CD4-positive, alpha-beta T cell treated with Interleukin-15 for 4 hours (primary cell): ENCODE measurements around the gene PFDN6.
"Not testable (repeated sequence)": the region's sequence is repeated elsewhere in the genome, so short reads cannot be mapped to it uniquely, and the experiment has no call there.

Experiments
- DNase-seq: peaks from one replicate; pipeline ENCODE4 v3.0.0-alpha.2; 2020; ENCODE audit warnings: low spot score

PFDN6 gene

GRCh38 chr6:33288921-33289783, at the start of gene PFDN6, which contains the start of gene WDR46:
Gene PFDN6 (plus strand): TSS chr6:33289601. CDS start chr6:33289857, 256 bp downstream.
Gene WDR46 (minus strand): TSS chr6:33289239. CDS start chr6:33289170, 69 bp downstream.
- DNase-seq, result peak; percentile 85

GRCh38 chr6:33241968-33242367, 47.4 kb upstream of the PFDN6 start:
- DNase-seq, result no peak

- no peak for DNase-seq
These were observed 45.9 kb upstream of the PFDN6 start for GRCh38 chr6:33243476-33243875.

GRCh38 chr6:33247977-33248642, 41.3 kb upstream of the PFDN6 start:
- peak; percentile 91 for DNase-seq

- peak; percentile 19 for DNase-seq
These were observed 40.8 kb upstream of the PFDN6 start for GRCh38 chr6:33248643-33248931.

GRCh38 chr6:33248932-33249731, 40.3 kb upstream of the PFDN6 start:
- DNase-seq, result peak; percentile 98

GRCh38 chr6:33249732-33250630, 39.4 kb upstream of the PFDN6 start:
- no peak for DNase-seq

- DNase-seq, result no peak
These were observed 38.7 kb upstream of the PFDN6 start for GRCh38 chr6:33250731-33251130.

- DNase-seq, result no peak
These were observed 37.9 kb upstream of the PFDN6 start for GRCh38 chr6:33251395-33252012.

- no peak for DNase-seq
These were observed 36.6 kb upstream of the PFDN6 start for GRCh38 chr6:33252759-33253158.

GRCh38 chr6:33254591-33254990, 34.8 kb upstream of the PFDN6 start:
- no peak for DNase-seq

GRCh38 chr6:33259032-33259431, 30.4 kb upstream of the PFDN6 start:
- no peak for DNase-seq

GRCh38 chr6:33262490-33262889, 26.9 kb upstream of the PFDN6 start:
- not testable (repeated sequence) for DNase-seq

- DNase-seq, result no peak
These were observed 25.4 kb upstream of the PFDN6 start for GRCh38 chr6:33264015-33264414.

GRCh38 chr6:33271117-33271467, 18.3 kb upstream of the PFDN6 start:
- no peak for DNase-seq

- DNase-seq, result peak; percentile 96
These were observed 17.7 kb upstream of the PFDN6 start, which contains the start of the genes RPS18 and VPS52 for GRCh38 chr6:33271468-33272274. Gene RPS18 (plus strand): TSS chr6:33272075. CDS start chr6:33272120, 45 bp downstream. Gene VPS52 (minus strand): TSS chr6:33271876. CDS start chr6:33271675, 201 bp downstream.

- no peak for DNase-seq
These were observed 16.9 kb upstream of the PFDN6 start for GRCh38 chr6:33272275-33273128.

GRCh38 chr6:33273129-33273923, 16.1 kb upstream of the PFDN6 start:
- DNase-seq, result no peak
